WI38 (cell line): ENCODE measurements around the gene AUH.

Source experiments
- H3K4me3 ChIP-seq: 2 replicates; pipeline ENCODE4 v1.5.1; 2011; ENCODE audit warnings: low read depth, mild to moderate bottlenecking, control low read depth, low read length
- CTCF ChIP-seq: IDR thresholded peaks from 2 replicates; pipeline ENCODE4 v1.5.1; 2012; ENCODE audit warnings: low read depth, mild to moderate bottlenecking, control low read depth, low read length

The AUH gene

GRCh38 chr9:91214086-91214485, 147.6 kb downstream of the AUH start:
- no peak overlapping the region for H3K4me3 ChIP-seq
- no peak for TF ChIP-seq CTCF

GRCh38 chr9:91212596-91213243, 149.0 kb downstream of the AUH start:
- no peak for TF ChIP-seq CTCF

GRCh38 chr9:91211919-91212318, 149.8 kb downstream of the AUH start:
- TF ChIP-seq CTCF: no peak
- no peak overlapping the region for H3K4me3 ChIP-seq

More at GRCh38 chr9:91212596-91213243, 149.0 kb downstream of the AUH start:
- no peak overlapping the region for H3K4me3 ChIP-seq

GRCh38 chr9:91211414-91211813, 150.3 kb downstream of the AUH start:
- TF ChIP-seq CTCF: no peak
- no peak overlapping the region for H3K4me3 ChIP-seq

GRCh38 chr9:91210318-91210717, 151.4 kb downstream of the AUH start:
- no peak overlapping the region for H3K4me3 ChIP-seq
- no peak for TF ChIP-seq CTCF

GRCh38 chr9:91208837-91209236, 152.9 kb downstream of the AUH start:
- no peak for TF ChIP-seq CTCF
- no peak overlapping the region for H3K4me3 ChIP-seq

GRCh38 chr9:91208419-91208745, 153.3 kb downstream of the AUH start:
- TF ChIP-seq CTCF: no peak
- H3K4me3 ChIP-seq: no peak overlapping the region
